Measurements from ENCODE around the gene EPB41L1.
A peak's percentile ranks its signal among the peaks of the same experiment; 100 is the strongest.

Gene EPB41L1

GRCh38 chr20:36261389-36262105 is 107.0 kb downstream of the EPB41L1 start:
- no peak for DNase-seq (ENCODE audit: low spot score)

- DNase-seq (ENCODE audit: low spot score), result no peak
These were observed 107.9 kb downstream of the EPB41L1 start for GRCh38 chr20:36262440-36262839.

- DNase-seq (ENCODE audit: low spot score), result no peak
These were observed 110.1 kb downstream of the EPB41L1 start for GRCh38 chr20:36264426-36265246.

GRCh38 chr20:36266189-36266588 is 111.6 kb downstream of the EPB41L1 start:
- no peak for DNase-seq (ENCODE audit: low spot score)

GRCh38 chr20:36267605-36268381 is 113.3 kb downstream of the EPB41L1 start:
- no peak for DNase-seq (ENCODE audit: low spot score)

GRCh38 chr20:36268440-36269342 is 114.2 kb downstream of the EPB41L1 start:
- no peak for DNase-seq (ENCODE audit: low spot score)

GRCh38 chr20:36269507-36269906 is 115.0 kb downstream of the EPB41L1 start:
- no peak for DNase-seq (ENCODE audit: low spot score)

GRCh38 chr20:36270744-36271638 is 116.5 kb downstream of the EPB41L1 start:
- no peak for DNase-seq (ENCODE audit: low spot score)

- DNase-seq (ENCODE audit: low spot score), result no peak
These were observed 117.4 kb downstream of the EPB41L1 start for GRCh38 chr20:36271639-36272546.

GRCh38 chr20:36272547-36273220 is 118.1 kb downstream of the EPB41L1 start:
- no peak for DNase-seq (ENCODE audit: low spot score)

GRCh38 chr20:36273414-36274180 is 119.1 kb downstream of the EPB41L1 start:
- DNase-seq (ENCODE audit: low spot score), result peak; percentile 20

GRCh38 chr20:36274181-36274841 is 119.8 kb downstream of the EPB41L1 start:
- DNase-seq (ENCODE audit: low spot score), result no peak

GRCh38 chr20:36275011-36275410 is 120.5 kb downstream of the EPB41L1 start:
- DNase-seq (ENCODE audit: low spot score), result no peak

GRCh38 chr20:36275441-36276189 is 121.1 kb downstream of the EPB41L1 start:
- no peak for DNase-seq (ENCODE audit: low spot score)

- no peak for DNase-seq (ENCODE audit: low spot score)
These were observed 123.0 kb downstream of the EPB41L1 start for GRCh38 chr20:36277546-36277945.

- no peak for DNase-seq (ENCODE audit: low spot score)
These were observed 124.8 kb downstream of the EPB41L1 start for GRCh38 chr20:36279362-36279761.

- no peak for DNase-seq (ENCODE audit: low spot score)
These were observed 125.2 kb downstream of the EPB41L1 start for GRCh38 chr20:36279776-36280175.

Measured in germinal center (tissue), 1 donor.